ENCODE results near the gene DCLK1. TPM values are rescaled to one million over a fixed set of nuclear protein-coding genes. Genes with fewer than 3 reads are reported as not detected.

The DCLK1 gene
- total RNA-seq, 2 donors from 2014 or later, result 18.2 to 30.1 TPM

GRCh38 chr13:35789335-35790165, 341.6 kb downstream of the DCLK1 start:
- DNase-seq (no peak), ATAC-seq (peak in 1 of 2 donors; percentile 41)
- intact Hi-C loops (cut with DNase I), result loop anchor here in 1 of 2 donors (10.0 kb wide), 1 partner anchor 155 kb away; no protein-coding TSS in a partner anchor

- DNase-seq (no peak), ATAC-seq (no peak)
- intact Hi-C loops (cut with DNase I), result loop anchor here in 1 of 2 donors (10.0 kb wide), 1 partner anchor 153 kb away; no protein-coding TSS in a partner anchor
Measured at GRCh38 chr13:35787937-35788336, 343.2 kb downstream of the DCLK1 start.

DNA sequence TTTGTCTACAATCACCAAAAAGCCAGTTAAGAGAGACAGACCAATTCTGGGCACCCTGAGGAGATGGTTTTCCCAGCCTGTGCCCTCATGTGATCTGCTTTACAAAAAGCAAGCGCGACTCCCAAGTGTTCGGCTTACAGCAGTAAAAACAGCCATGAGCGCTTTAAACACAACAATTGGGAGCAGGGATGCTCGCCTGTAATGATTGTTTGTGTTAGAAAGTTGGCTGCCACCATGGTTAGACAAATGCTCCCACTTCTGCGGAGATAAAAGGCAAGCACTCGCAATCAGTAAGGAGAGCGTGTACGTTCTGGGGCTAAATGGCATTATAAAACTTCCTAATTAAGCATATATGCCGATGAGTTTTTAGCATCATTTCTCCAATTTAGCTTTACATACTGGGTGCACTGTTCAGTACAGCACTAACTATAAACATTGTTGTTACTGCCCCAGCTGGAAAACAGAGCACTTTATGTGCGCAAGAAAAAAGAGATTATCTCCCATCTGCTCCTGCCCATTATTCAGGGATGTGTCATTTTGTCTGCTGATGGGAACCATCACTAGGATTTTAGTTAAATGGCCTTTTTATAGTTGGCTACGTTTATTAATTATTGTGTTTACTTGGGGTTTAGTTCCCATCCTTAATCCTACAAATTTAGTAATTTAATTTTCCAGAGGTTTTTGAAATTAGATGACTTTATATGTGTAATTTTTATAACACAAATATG, 345.4 kb downstream of the DCLK1 start:
- intact Hi-C loops (cut with DNase I), result loop anchor here in 1 of 2 donors (10.0 kb wide), 1 partner anchor 151 kb away; no protein-coding TSS in a partner anchor
- no peak for DNase-seq
- ATAC-seq, result no peak

- DNase-seq (no peak), ATAC-seq (no peak)
- intact Hi-C loops (cut with DNase I), result loop anchor here in 1 of 2 donors (10.0 kb wide), 1 partner anchor 150 kb away; no protein-coding TSS in a partner anchor
Measured at GRCh38 chr13:35784286-35784951, 346.8 kb downstream of the DCLK1 start.

DNA sequence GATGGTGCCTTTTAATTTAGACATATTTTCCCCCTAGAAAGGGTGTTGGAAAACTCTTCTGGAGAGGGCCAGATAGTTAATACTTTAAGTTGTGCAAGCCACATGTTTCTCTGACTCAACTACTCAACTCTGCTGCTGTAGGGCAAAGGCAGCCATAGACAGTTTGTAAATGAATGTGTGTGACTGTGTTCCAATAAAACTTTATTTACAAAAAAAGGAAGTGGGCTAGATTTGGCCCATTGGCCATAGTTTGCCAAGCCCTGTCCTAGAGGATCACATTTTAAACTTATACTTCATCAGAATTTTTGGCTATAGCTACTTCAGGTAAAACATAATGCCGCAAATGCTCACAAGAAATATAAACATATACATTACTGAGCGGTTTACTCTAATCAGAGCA, 348.4 kb downstream of the DCLK1 start:
- DNase-seq, result no peak
- intact Hi-C loops (cut with DNase I), result loop anchor here in 1 of 2 donors (10.0 kb wide), 1 partner anchor 148 kb away; no protein-coding TSS in a partner anchor
- no peak for ATAC-seq

- DNase-seq (no peak), ATAC-seq (no peak)
- intact Hi-C loops (cut with DNase I), result loop anchor here in 1 of 2 donors (10.0 kb wide), 1 partner anchor 147 kb away; no protein-coding TSS in a partner anchor
Measured at GRCh38 chr13:35781036-35782000, 349.9 kb downstream of the DCLK1 start.

DNA sequence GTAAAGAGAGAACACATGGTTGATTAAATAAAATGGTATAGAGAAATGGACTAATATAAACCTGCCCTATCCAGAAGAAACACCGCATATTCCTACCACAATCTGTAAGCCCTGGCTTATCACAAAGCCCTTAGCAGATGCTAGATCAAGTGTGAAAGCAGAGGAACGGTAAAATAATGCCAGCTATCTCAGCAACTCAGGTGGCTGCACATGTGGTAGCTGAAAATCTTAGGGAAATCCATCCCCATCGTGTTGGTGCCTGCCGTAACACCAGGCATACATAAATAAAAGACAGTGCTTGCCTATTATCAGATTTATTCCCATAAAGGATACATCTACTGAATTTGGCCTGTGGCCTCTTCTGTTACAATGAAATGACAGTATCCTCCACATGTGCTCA, 350.6 kb downstream of the DCLK1 start:
- intact Hi-C loops (cut with DNase I), result loop anchor here in 1 of 2 donors (10.0 kb wide), 1 partner anchor 146 kb away; no protein-coding TSS in a partner anchor
- no peak for DNase-seq
- no peak for ATAC-seq

GRCh38 chr13:35771898-35772297, 359.3 kb downstream of the DCLK1 start:
- intact Hi-C loops (cut with DNase I), result no loop called here
- DNase-seq (no peak), ATAC-seq (no peak)

DNA sequence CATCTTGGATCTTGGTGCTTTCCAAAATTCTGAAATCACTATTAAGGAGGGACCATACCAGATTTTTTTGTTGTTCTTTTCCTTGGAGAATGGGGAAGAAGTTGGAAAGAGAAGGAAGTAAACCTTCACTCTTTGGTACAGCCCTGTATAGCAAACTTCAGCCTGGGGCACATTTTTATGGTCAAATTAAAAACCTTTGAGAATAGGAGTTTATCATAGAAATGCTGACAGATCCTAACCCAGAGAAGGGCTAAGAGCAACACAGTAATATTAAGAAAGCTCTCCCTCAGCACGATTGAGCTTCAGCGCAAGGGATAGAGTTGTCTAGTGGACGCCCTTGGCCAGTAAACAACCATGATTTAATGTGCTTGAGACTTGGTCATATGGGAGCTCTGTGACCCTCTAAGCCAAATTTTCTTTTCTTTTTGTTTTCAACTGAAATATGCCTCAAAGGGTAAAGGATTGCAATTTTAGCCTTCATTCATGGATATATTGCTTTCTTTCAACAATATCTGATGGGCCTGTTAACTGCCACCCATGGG, 360.4 kb downstream of the DCLK1 start:
- no peak for ATAC-seq
- intact Hi-C loops (cut with DNase I), result no loop called here
- DNase-seq, result no peak

- DNase-seq (no peak), ATAC-seq (no peak)
- intact Hi-C loops (cut with DNase I), result no loop called here
Measured at GRCh38 chr13:35769812-35770211, 361.4 kb downstream of the DCLK1 start.

DNA sequence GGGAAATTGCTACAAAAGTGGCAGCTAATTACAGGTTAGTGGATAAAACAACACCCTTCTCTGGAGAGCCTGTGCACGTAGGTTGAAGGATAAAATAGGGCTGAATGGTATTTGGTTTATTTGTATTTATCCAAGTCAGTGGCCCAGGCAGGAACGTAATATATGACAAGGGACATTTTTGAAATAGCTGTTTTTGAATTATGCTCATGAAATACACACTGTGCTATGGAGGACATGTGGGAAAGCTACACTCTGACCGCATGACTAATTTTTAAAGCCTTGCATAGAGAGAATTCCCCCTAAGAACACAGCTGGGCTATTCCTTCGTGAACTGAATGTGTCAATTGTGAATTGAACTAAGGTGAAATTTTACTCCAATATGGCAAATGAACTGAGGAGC, 362.6 kb downstream of the DCLK1 start:
- no peak for ATAC-seq
- intact Hi-C loops (cut with DNase I), result no loop called here

GRCh38 chr13:35768073-35768472, 363.1 kb downstream of the DCLK1 start:
- intact Hi-C loops (cut with DNase I), result no loop called here
- DNase-seq (no peak), ATAC-seq (no peak)

More for the DNA sequence above, 362.6 kb downstream of the DCLK1 start:
- DNase-seq, result no peak

GRCh38 chr13:35767256-35767976, 363.8 kb downstream of the DCLK1 start:
- intact Hi-C loops (cut with DNase I), result no loop called here
- DNase-seq, result no peak
- ATAC-seq, result no peak

DNA sequence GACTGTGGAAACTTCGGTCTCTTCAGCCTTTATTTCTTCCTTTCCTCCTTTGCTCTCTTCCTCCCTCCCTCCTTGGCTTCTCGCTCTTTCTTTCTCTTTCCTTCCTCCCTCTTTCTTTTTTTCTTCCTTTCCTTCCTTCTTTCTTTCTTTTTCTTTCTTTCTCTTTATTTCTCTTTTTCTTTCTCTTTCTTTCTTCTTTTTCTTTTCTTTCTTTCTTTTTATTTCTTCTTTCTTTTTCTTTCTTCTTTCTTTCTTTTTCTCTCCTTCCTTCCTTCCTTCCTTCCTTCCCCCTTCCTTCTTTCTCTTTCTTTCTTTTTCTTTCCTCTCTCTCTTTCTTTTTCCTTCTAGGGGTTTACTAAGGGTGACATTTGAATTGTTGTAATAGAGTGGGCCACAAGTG, 364.5 kb downstream of the DCLK1 start:
- intact Hi-C loops (cut with DNase I), result no loop called here
- DNase-seq, result no peak

DNA sequence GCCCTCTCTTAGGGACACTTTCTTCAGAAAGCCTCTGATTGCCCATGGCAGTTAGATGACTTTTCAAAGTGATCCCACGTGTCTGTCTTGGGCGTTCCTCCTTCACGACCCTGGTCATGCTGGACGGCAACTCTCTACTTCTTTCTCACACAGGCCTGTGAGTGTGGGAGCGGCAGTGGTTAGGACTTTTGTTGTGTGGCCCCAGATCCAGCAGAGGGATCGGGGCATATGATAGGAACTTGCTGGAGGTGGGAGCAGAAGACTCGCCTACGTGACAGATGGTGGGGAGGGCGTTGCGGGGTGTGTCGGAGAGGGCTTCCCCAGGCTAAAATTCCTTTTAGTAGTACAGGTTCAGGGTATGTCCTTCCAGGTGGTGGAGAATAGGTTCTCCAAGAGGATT, 365.2 kb downstream of the DCLK1 start:
- DNase-seq (no peak), ATAC-seq (no peak)
- intact Hi-C loops (cut with DNase I), result no loop called here

More for the DNA sequence above, 364.5 kb downstream of the DCLK1 start:
- no peak for ATAC-seq

- ATAC-seq (no peak), DNase-seq (no peak)
Measured at GRCh38 chr13:35765366-35765765, 365.8 kb downstream of the DCLK1 start.

GRCh38 chr13:35764326-35765015, 366.7 kb downstream of the DCLK1 start:
- no peak for DNase-seq
- ATAC-seq, result no peak
- intact Hi-C loops (cut with DNase I), result no loop called here

More at GRCh38 chr13:35765366-35765765, 365.8 kb downstream of the DCLK1 start:
- intact Hi-C loops (cut with DNase I), result no loop called here

All from left cardiac atrium (tissue), 4 donors.